H1 (cell line): ENCODE data around the gene ZNFX1. TPM values are rescaled to one million over a fixed set of nuclear protein-coding genes. Genes with fewer than 3 reads are reported as not detected.

Experiments used
- KDM1A ChIP-seq: fragments of 200-600, 300-600 bp; sonication (generic); IDR thresholded peaks from 2 replicates; pipeline ENCODE4 v1.7.1; 2016; ENCODE audit warnings: mild to moderate bottlenecking, low read length, borderline replicate concordance
- POLR2AphosphoS5 ChIP-seq: IDR thresholded peaks from 2 replicates; pipeline ENCODE4 v1.6.1; 2011; ENCODE audit warnings: low read depth, low read length
- polyA plus RNA-seq, 7 experiments: library from polyadenylated mRNA; depleted of rRNA in 3 of 7; stranded (reverse) in 5 of 7; unstranded in 2 of 7; fragments of >200 nt in 5 of 7; fragments of 200-250 nt in 2 of 7; gene quantifications; 1 replicate in 5 of 7; 2 replicates in 1 of 7; 4 replicates in 1 of 7; pipeline versions ENCODE4 v1.2.1 to v1.2.3, GENCODE V29; 2011 to 2013; ENCODE audit warnings: missing spikeins in 2 of 7, mixed read lengths in 2 of 7
- total RNA-seq: library from RNA; stranded (reverse); fragmentation: NEBNext Ultra II Directional; extraction: Animal tissue kit (Norgen Biotek cat#: 25700); gene quantifications from 2 replicates; pipeline ENCODE4 v1.2.1, GENCODE V29; 2021
- TF ChIP-seq, protein P1 (sequence below): fragments of 300-600 bp; sonication (generic); IDR thresholded peaks from 2 replicates; pipeline ENCODE4 v1.7.1; 2012; ENCODE audit warnings: low read length, moderate library complexity, mild to moderate bottlenecking, inconsistent platforms; ENCODE audit not compliant: insufficient replicate concordance
- TF ChIP-seq, protein P2 (sequence below), 3 experiments: IDR thresholded peaks; 1 replicate in 2 of 3; 2 replicates in 1 of 3; pipeline versions ENCODE4 v1.5.1 to v1.6.1; 2011; ENCODE audit warnings: low read length in 3 of 3, mild to moderate bottlenecking in 3 of 3, inconsistent platforms in 2 of 3, low read depth in 1 of 3, moderate library complexity in 1 of 3; ENCODE audit not compliant: insufficient read depth in 1 of 3; ENCODE audit errors: control extremely low read depth in 1 of 3

ZNFX1 gene
- total and polyA plus RNA-seq, 2 of the 8 experiments (the other 6 are each of a cell fraction or from before 2014, with no cell fraction given) = 3.1 to 11.3 TPM

DNA sequence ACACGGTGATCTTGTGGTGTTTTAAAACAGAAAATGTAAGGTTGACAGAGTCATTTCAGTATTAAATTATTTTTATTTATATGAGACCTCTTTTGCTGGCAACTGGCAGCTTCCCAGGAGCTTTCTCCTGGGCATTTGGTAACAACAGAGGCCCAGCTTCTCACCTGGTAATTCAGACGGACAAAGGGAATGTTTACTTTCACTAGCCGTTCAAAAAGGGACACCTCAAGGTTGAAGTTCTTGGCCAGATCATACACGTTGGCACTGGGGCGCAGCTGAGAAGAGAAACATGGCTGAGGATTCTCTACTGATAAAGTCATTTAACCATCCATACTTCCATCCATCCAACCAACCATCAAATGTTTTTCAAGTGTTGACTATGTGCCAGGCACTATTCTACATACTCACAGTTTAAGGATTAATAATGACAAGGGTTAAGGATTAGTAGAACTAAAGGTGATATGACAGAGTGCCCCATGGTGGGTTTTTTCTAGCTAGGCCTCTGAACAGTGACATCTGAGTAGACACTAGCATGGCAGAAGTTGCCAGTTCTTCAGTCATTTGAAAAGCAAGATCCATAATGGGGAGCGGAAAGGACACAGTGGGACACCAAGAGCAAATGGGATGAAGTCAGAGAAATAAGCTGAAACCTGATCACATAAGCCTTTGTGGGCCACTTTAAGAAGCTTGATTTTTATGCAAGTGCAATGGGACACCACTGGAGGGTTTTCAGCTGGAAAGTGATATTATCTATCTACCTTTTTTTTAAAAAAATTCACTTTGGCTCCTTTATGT, 25.1 kb downstream of the ZNFX1 start (continued):
- TF ChIP-seq, protein P1, sequence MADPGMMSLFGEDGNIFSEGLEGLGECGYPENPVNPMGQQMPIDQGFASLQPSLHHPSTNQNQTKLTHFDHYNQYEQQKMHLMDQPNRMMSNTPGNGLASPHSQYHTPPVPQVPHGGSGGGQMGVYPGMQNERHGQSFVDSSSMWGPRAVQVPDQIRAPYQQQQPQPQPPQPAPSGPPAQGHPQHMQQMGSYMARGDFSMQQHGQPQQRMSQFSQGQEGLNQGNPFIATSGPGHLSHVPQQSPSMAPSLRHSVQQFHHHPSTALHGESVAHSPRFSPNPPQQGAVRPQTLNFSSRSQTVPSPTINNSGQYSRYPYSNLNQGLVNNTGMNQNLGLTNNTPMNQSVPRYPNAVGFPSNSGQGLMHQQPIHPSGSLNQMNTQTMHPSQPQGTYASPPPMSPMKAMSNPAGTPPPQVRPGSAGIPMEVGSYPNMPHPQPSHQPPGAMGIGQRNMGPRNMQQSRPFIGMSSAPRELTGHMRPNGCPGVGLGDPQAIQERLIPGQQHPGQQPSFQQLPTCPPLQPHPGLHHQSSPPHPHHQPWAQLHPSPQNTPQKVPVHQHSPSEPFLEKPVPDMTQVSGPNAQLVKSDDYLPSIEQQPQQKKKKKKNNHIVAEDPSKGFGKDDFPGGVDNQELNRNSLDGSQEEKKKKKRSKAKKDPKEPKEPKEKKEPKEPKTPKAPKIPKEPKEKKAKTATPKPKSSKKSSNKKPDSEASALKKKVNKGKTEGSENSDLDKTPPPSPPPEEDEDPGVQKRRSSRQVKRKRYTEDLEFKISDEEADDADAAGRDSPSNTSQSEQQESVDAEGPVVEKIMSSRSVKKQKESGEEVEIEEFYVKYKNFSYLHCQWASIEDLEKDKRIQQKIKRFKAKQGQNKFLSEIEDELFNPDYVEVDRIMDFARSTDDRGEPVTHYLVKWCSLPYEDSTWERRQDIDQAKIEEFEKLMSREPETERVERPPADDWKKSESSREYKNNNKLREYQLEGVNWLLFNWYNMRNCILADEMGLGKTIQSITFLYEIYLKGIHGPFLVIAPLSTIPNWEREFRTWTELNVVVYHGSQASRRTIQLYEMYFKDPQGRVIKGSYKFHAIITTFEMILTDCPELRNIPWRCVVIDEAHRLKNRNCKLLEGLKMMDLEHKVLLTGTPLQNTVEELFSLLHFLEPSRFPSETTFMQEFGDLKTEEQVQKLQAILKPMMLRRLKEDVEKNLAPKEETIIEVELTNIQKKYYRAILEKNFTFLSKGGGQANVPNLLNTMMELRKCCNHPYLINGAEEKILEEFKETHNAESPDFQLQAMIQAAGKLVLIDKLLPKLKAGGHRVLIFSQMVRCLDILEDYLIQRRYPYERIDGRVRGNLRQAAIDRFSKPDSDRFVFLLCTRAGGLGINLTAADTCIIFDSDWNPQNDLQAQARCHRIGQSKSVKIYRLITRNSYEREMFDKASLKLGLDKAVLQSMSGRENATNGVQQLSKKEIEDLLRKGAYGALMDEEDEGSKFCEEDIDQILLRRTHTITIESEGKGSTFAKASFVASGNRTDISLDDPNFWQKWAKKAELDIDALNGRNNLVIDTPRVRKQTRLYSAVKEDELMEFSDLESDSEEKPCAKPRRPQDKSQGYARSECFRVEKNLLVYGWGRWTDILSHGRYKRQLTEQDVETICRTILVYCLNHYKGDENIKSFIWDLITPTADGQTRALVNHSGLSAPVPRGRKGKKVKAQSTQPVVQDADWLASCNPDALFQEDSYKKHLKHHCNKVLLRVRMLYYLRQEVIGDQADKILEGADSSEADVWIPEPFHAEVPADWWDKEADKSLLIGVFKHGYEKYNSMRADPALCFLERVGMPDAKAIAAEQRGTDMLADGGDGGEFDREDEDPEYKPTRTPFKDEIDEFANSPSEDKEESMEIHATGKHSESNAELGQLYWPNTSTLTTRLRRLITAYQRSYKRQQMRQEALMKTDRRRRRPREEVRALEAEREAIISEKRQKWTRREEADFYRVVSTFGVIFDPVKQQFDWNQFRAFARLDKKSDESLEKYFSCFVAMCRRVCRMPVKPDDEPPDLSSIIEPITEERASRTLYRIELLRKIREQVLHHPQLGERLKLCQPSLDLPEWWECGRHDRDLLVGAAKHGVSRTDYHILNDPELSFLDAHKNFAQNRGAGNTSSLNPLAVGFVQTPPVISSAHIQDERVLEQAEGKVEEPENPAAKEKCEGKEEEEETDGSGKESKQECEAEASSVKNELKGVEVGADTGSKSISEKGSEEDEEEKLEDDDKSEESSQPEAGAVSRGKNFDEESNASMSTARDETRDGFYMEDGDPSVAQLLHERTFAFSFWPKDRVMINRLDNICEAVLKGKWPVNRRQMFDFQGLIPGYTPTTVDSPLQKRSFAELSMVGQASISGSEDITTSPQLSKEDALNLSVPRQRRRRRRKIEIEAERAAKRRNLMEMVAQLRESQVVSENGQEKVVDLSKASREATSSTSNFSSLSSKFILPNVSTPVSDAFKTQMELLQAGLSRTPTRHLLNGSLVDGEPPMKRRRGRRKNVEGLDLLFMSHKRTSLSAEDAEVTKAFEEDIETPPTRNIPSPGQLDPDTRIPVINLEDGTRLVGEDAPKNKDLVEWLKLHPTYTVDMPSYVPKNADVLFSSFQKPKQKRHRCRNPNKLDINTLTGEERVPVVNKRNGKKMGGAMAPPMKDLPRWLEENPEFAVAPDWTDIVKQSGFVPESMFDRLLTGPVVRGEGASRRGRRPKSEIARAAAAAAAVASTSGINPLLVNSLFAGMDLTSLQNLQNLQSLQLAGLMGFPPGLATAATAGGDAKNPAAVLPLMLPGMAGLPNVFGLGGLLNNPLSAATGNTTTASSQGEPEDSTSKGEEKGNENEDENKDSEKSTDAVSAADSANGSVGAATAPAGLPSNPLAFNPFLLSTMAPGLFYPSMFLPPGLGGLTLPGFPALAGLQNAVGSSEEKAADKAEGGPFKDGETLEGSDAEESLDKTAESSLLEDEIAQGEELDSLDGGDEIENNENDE = no peak
- TF ChIP-seq, protein P2, sequence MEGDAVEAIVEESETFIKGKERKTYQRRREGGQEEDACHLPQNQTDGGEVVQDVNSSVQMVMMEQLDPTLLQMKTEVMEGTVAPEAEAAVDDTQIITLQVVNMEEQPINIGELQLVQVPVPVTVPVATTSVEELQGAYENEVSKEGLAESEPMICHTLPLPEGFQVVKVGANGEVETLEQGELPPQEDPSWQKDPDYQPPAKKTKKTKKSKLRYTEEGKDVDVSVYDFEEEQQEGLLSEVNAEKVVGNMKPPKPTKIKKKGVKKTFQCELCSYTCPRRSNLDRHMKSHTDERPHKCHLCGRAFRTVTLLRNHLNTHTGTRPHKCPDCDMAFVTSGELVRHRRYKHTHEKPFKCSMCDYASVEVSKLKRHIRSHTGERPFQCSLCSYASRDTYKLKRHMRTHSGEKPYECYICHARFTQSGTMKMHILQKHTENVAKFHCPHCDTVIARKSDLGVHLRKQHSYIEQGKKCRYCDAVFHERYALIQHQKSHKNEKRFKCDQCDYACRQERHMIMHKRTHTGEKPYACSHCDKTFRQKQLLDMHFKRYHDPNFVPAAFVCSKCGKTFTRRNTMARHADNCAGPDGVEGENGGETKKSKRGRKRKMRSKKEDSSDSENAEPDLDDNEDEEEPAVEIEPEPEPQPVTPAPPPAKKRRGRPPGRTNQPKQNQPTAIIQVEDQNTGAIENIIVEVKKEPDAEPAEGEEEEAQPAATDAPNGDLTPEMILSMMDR (IDR thresholded peaks at IDR 0.05; ENCODE audit: control extremely low read depth in 1 of 3, insufficient read depth in 1 of 3, low read depth in 1 of 3, low read length in 3 of 3) = no peak
- no peak for TF ChIP-seq POLR2AphosphoS5
- no peak for TF ChIP-seq KDM1A
